Activated CD4-positive, alpha-beta T cell treated with anti-CD3 and anti-CD28 coated beads, Interleukin-2, amount 50 U/mL, for 48 hours (primary cell): ENCODE measurements around the gene THOC1.

Experiments
- DNase-seq, 2 experiments: peaks; one replicate each; pipeline ENCODE4 v3.0.0-alpha.2; 2020

The THOC1 gene

GRCh38 chr18:273525-273924 is 5.7 kb upstream of the THOC1 start:
- no peak for DNase-seq

GRCh38 chr18:272650-273049 is 4.8 kb upstream of the THOC1 start:
- no peak for DNase-seq

- no peak for DNase-seq
Measured at GRCh38 chr18:269480-270095, 1.7 kb upstream of the THOC1 start.

GRCh38 chr18:267380-267687 is 513 bp downstream of the THOC1 start:
- no peak for DNase-seq

- no peak for DNase-seq
Measured at GRCh38 chr18:261398-262073, 6.3 kb downstream of the THOC1 start.

- DNase-seq: no peak
Measured at GRCh38 chr18:260547-260946, 7.3 kb downstream of the THOC1 start.

- no peak for DNase-seq
Measured at GRCh38 chr18:255171-255570, 12.7 kb downstream of the THOC1 start.

GRCh38 chr18:253121-253520 is 14.7 kb downstream of the THOC1 start:
- DNase-seq: no peak

GRCh38 chr18:251572-251971 is 16.3 kb downstream of the THOC1 start:
- DNase-seq: no peak

GRCh38 chr18:250685-251084 is 17.2 kb downstream of the THOC1 start:
- DNase-seq: no peak

GRCh38 chr18:248053-248452 is 19.8 kb downstream of the THOC1 start:
- DNase-seq: no peak

GRCh38 chr18:245282-245847 is 22.5 kb downstream of the THOC1 start:
- DNase-seq: no peak

GRCh38 chr18:240175-240574 is 27.7 kb downstream of the THOC1 start:
- no peak for DNase-seq

GRCh38 chr18:231563-231962 is 36.3 kb downstream of the THOC1 start:
- DNase-seq: no peak

GRCh38 chr18:228586-228985 is 39.3 kb downstream of the THOC1 start:
- DNase-seq: no peak

- DNase-seq: no peak
Measured at GRCh38 chr18:227902-228301, 39.9 kb downstream of the THOC1 start.

- DNase-seq: no peak
Measured at GRCh38 chr18:227374-227773, 40.5 kb downstream of the THOC1 start.

GRCh38 chr18:225745-226144 is 42.1 kb downstream of the THOC1 start:
- DNase-seq: no peak

GRCh38 chr18:220708-221107 is 47.1 kb downstream of the THOC1 start:
- DNase-seq: no peak

- no peak for DNase-seq
Measured at GRCh38 chr18:217532-218336, 50.1 kb downstream of the THOC1 start.

GRCh38 chr18:215448-216010 is 52.3 kb downstream of the THOC1 start:
- DNase-seq: no peak

GRCh38 chr18:213966-214365 is 53.9 kb downstream of the THOC1 start:
- DNase-seq: no peak

GRCh38 chr18:213505-213904 is 54.3 kb downstream of the THOC1 start:
- no peak for DNase-seq

GRCh38 chr18:212780-213179 is 55.1 kb downstream of the THOC1 start:
- no peak for DNase-seq
